ENCODE data around the gene POLN. TPM values are rescaled to one million over a fixed set of nuclear protein-coding genes. Genes with fewer than 3 reads are reported as not detected.

The POLN gene
- total RNA-seq, 3 donors from 2014 or later (not counting 1 experiment from before 2014, with no cell fraction given) = 2.6 to 6.9 (median 3.3) TPM

- Mint-ChIP-seq H3K36me3 (no peaks in the 10 kb centered on the region), H3K4me3 (no peak overlapping the region), H3K9me3 (no peaks in the 10 kb centered on the region), H3K27ac (no peak overlapping the region), H3K4me1 (peaks cover 0 to 5% of the 10 kb centered on the region in 2 donors), H3K27me3 (ENCODE audit: low read depth in 2 of 2) (no peaks in the 10 kb centered on the region)
- Histone ChIP-seq H3K9me3 (ENCODE audit: control insufficient read depth, insufficient read depth, low read length) (no peaks in the 10 kb centered on the region), H3K27ac (ENCODE audit: low read length) (no peak overlapping the region), H3K27me3 (ENCODE audit: control insufficient read depth, insufficient read depth, low read length) (no peaks in the 10 kb centered on the region), H3K4me1 (ENCODE audit: control insufficient read depth, insufficient read depth, low read length) (peaks cover 12% of the 10 kb centered on the region), H3K36me3 (ENCODE audit: control insufficient read depth, insufficient read depth, low read length) (no peaks in the 10 kb centered on the region), H3K4me3 (ENCODE audit: low read length) (no peak overlapping the region)
- intact Hi-C loops (cut with micrococcal nuclease) = no loop called here
- WGBS (ENCODE audit: insufficient coverage) = 88% methylated on average over 18 of the region's 18 CpGs
- TF ChIP-seq CTCF (IDR thresholded peaks at IDR 0.05) = no peak
- ATAC-seq (no peak), DNase-seq (no peak)
Observed at GRCh38 chr4:2267320-2267811, 25.4 kb upstream of the POLN start.

- H3K4me1 Mint-ChIP-seq = peaks cover 0 to 3% of the 10 kb centered on the region in 2 donors
- H3K27ac Mint-ChIP-seq = no peak overlapping the region
- intact Hi-C loops (cut with micrococcal nuclease) = no loop called here
- DNase-seq = no peak
- Histone ChIP-seq H3K4me1 (ENCODE audit: control insufficient read depth, insufficient read depth, low read length) (peaks cover 9% of the 10 kb centered on the region), H3K27me3 (ENCODE audit: control insufficient read depth, insufficient read depth, low read length) (no peaks in the 10 kb centered on the region), H3K36me3 (ENCODE audit: control insufficient read depth, insufficient read depth, low read length) (no peaks in the 10 kb centered on the region), H3K4me3 (ENCODE audit: low read length) (no peak overlapping the region), H3K9me3 (ENCODE audit: control insufficient read depth, insufficient read depth, low read length) (no peaks in the 10 kb centered on the region), H3K27ac (ENCODE audit: low read length) (no peak overlapping the region)
- ATAC-seq = no peak
- no peak overlapping the region for H3K4me3 Mint-ChIP-seq
- no peak for TF ChIP-seq CTCF (IDR thresholded peaks at IDR 0.05)
- H3K27me3 Mint-ChIP-seq (ENCODE audit: low read depth in 2 of 2) = no peaks in the 10 kb centered on the region
- no peaks in the 10 kb centered on the region for H3K9me3 Mint-ChIP-seq
- no peaks in the 10 kb centered on the region for H3K36me3 Mint-ChIP-seq
- WGBS (ENCODE audit: insufficient coverage) = 92% methylated on average over 5 of the region's 5 CpGs
Observed at GRCh38 chr4:2266821-2267220, 24.9 kb upstream of the POLN start.

- Mint-ChIP-seq H3K27ac (peak overlapping the region in 1 of 2 donors; percentile 29), H3K36me3 (no peaks in the 10 kb centered on the region)
- intact Hi-C loops (cut with micrococcal nuclease) = no loop called here
Observed at GRCh38 chr4:2266181-2266580, 24.3 kb upstream of the POLN start.

More at GRCh38 chr4:2266181-2266580, 24.3 kb upstream of the POLN start:
- no peaks in the 10 kb centered on the region for H3K27me3 Mint-ChIP-seq (ENCODE audit: low read depth in 2 of 2)
- DNase-seq (no peak), ATAC-seq (no peak)
- Histone ChIP-seq H3K9me3 (ENCODE audit: control insufficient read depth, insufficient read depth, low read length) (no peaks in the 10 kb centered on the region), H3K27me3 (ENCODE audit: control insufficient read depth, insufficient read depth, low read length) (no peaks in the 10 kb centered on the region), H3K4me1 (ENCODE audit: control insufficient read depth, insufficient read depth, low read length) (peaks cover 10% of the 10 kb centered on the region), H3K36me3 (ENCODE audit: control insufficient read depth, insufficient read depth, low read length) (no peaks in the 10 kb centered on the region), H3K4me3 (ENCODE audit: low read length) (no peak overlapping the region), H3K27ac (ENCODE audit: low read length) (no peak overlapping the region)
- H3K9me3 Mint-ChIP-seq = no peaks in the 10 kb centered on the region
- TF ChIP-seq CTCF (IDR thresholded peaks at IDR 0.05) = no peak
- WGBS (ENCODE audit: insufficient coverage) = 96% methylated on average over 6 of the region's 8 CpGs
- peaks cover 0 to 3% of the 10 kb centered on the region in 2 donors for H3K4me1 Mint-ChIP-seq
- no peak overlapping the region for H3K4me3 Mint-ChIP-seq

Measured in natural killer cell (primary cell).